ENCODE results near the gene MYO7B. TPM values are rescaled to one million over a fixed set of nuclear protein-coding genes. Genes with fewer than 3 reads are reported as not detected.

The MYO7B gene
- total RNA-seq, 1 experiment from 2014 or later, result 28.0 TPM

- BruUV-seq (replicated peaks), result no TSS peak
- H3F3A ChIP-seq (ENCODE audit: low read length, unreplicated experiment), result no peaks in the 10 kb centered on the region
- ChIA-PET POLR2A (ENCODE audit: unreplicated experiment) (no interaction called here), CTCF (no interaction called here)
- peaks cover 31% of the 10 kb centered on the region for H3K79me2 ChIP-seq (ENCODE audit: low read length)
- TF ChIP-seq EZH2 (IDR thresholded peaks at IDR 0.05; ENCODE audit: low read length, unreplicated experiment) (no peak), CTCF (conservative IDR thresholded peaks at IDR 0.05; ENCODE audit: low read depth, low read length) (no peak), EZH2phosphoT487 (IDR thresholded peaks at IDR 0.05; ENCODE audit: borderline replicate concordance, low read length) (no peak)
- no peaks in the 10 kb centered on the region for H3K9me3 ChIP-seq (ENCODE audit: low read length)
- H3K4me3 ChIP-seq (ENCODE audit: low read length), result no peak overlapping the region
- no peak overlapping the region for H2AFZ ChIP-seq (ENCODE audit: low read length)
- no peak overlapping the region for H3K4me2 ChIP-seq (ENCODE audit: low read length)
- H3K36me3 ChIP-seq (ENCODE audit: low read depth, low read length), result peaks cover 12% of the 10 kb centered on the region; the same call in 1 of the 2 replicates
- ATAC-seq (no peak), DNase-seq (no peak)
- H3K9ac ChIP-seq (ENCODE audit: low read length), result no peak overlapping the region
- no peaks in the 10 kb centered on the region for H3K27me3 ChIP-seq (ENCODE audit: low read length)
- H4K20me1 ChIP-seq (ENCODE audit: low read length), result no peaks in the 10 kb centered on the region
- intact Hi-C loops (cut with micrococcal nuclease), result no loop called here
- peaks cover 34% of the 10 kb centered on the region for H3K4me1 ChIP-seq (ENCODE audit: insufficient read depth, low read length)
- H3K9me2 ChIP-seq (replicated peaks; ENCODE audit: low read length), result no peaks in the 10 kb centered on the region
- no peak overlapping the region for H3K27ac ChIP-seq (ENCODE audit: low read length)
Observed at GRCh38 chr2:127626175-127626574, 90.7 kb downstream of the MYO7B start.

GRCh38 chr2:127626917-127627739 lies 91.6 kb downstream of the MYO7B start:
- no TSS peak for BruUV-seq (replicated peaks)
- CTCF ChIA-PET, result no interaction called here
- H3K36me3 ChIP-seq (ENCODE audit: low read depth, low read length), result peaks cover 12% of the 10 kb centered on the region; the same call in 1 of the 2 replicates

More at GRCh38 chr2:127626917-127627739, 91.6 kb downstream of the MYO7B start:
- Histone ChIP-seq H3K9ac (ENCODE audit: low read length) (no peak overlapping the region), H3K9me3 (ENCODE audit: low read length) (no peaks in the 10 kb centered on the region), H3K27me3 (ENCODE audit: low read length) (no peaks in the 10 kb centered on the region), H2AFZ (ENCODE audit: low read length) (no peak overlapping the region), H3K9me2 (replicated peaks; ENCODE audit: low read length) (no peaks in the 10 kb centered on the region), H4K20me1 (ENCODE audit: low read length) (no peaks in the 10 kb centered on the region), H3K4me1 (ENCODE audit: insufficient read depth, low read length) (peaks cover 33% of the 10 kb centered on the region), H3K79me2 (ENCODE audit: low read length) (peaks cover 23% of the 10 kb centered on the region), H3K27ac (ENCODE audit: low read length) (no peak overlapping the region), H3F3A (ENCODE audit: low read length, unreplicated experiment) (no peaks in the 10 kb centered on the region), H3K4me3 (ENCODE audit: low read length) (no peak overlapping the region), H3K4me2 (ENCODE audit: low read length) (no peak overlapping the region)
- intact Hi-C loops (cut with micrococcal nuclease), result no loop called here
- no peak for DNase-seq
- TF ChIP-seq CTCF (conservative IDR thresholded peaks at IDR 0.05; ENCODE audit: low read depth, low read length) (no peak), EZH2phosphoT487 (IDR thresholded peaks at IDR 0.05; ENCODE audit: borderline replicate concordance, low read length) (no peak), EZH2 (IDR thresholded peaks at IDR 0.05; ENCODE audit: low read length, unreplicated experiment) (no peak)
- no peak for ATAC-seq
- POLR2A ChIA-PET (ENCODE audit: unreplicated experiment), result no interaction called here
